K562 (cell line): Measurements from ENCODE around the gene ZP1. TPM values are rescaled to one million over a fixed set of nuclear protein-coding genes. Genes with fewer than 3 reads are reported as not detected.

ENCODE experiments used
- CHD4 ChIP-seq: fragments of 200-600 bp; sonication (generic); IDR thresholded peaks from 3 replicates; pipeline ENCODE4 v1.6.1; 2012; ENCODE audit warnings: low read depth, mild to moderate bottlenecking, mixed read lengths, low read length, inconsistent platforms; ENCODE audit not compliant: insufficient read depth, insufficient replicate concordance, poor library complexity, severe bottlenecking
- FOSL1 ChIP-seq: fragments of 200-800 bp; sonication (Bioruptor generic); conservative IDR thresholded peaks from 2 replicates; pipeline ENCODE4 v1.6.1; 2016; ENCODE audit warnings: missing genetic modification characterization, missing compliant biosample characterization
- HINFP ChIP-seq: fragments of 450-650 bp; conservative IDR thresholded peaks from 2 replicates; pipeline ENCODE4 v1.6.1; 2016; ENCODE audit warnings: missing genetic modification characterization, low read depth, mild to moderate bottlenecking, control low read depth, missing compliant biosample characterization
- HNRNPK ChIP-seq: fragments of 200-400 bp; formaldehyde crosslinking; IDR thresholded peaks from one replicate; pipeline ENCODE4 v1.6.1; 2018; ENCODE audit warnings: mild to moderate bottlenecking, low read depth, low read length; ENCODE audit not compliant: poor library complexity, severe bottlenecking
- HNRNPL ChIP-seq: fragments of 200-400 bp; formaldehyde crosslinking; IDR thresholded peaks from 2 replicates; pipeline ENCODE4 v1.6.1; 2017; ENCODE audit warnings: low read depth, mild to moderate bottlenecking, low read length
- POLR2AphosphoS5 ChIP-seq: IDR thresholded peaks from 2 replicates; pipeline ENCODE4 v1.6.1; 2011; ENCODE audit warnings: mild to moderate bottlenecking, low read depth, low read length, moderate library complexity; ENCODE audit not compliant: control insufficient read depth, insufficient read depth
- POLR2H ChIP-seq: IDR thresholded peaks from 2 replicates; pipeline ENCODE4 v1.6.1; 2016; ENCODE audit warnings: missing genetic modification characterization, low read depth, mild to moderate bottlenecking, control low read depth, missing compliant biosample characterization, moderate library complexity
- RNF219 ChIP-seq: fragments of 250-450 bp; sonication (Bioruptor Pico); IDR thresholded peaks from 2 replicates; pipeline ENCODE4 v1.5.0; 2022; ENCODE audit warnings: mild to moderate bottlenecking
- SMARCE1 ChIP-seq: fragments of 450-650 bp; IDR thresholded peaks from 2 replicates; pipeline ENCODE4 v1.7.1; 2016; ENCODE audit warnings: mild to moderate bottlenecking
- SOX6 ChIP-seq: fragments of 450-650 bp; IDR thresholded peaks from 2 replicates; pipeline ENCODE4 v1.6.1; 2014; ENCODE audit warnings: mild to moderate bottlenecking
- SREBF1 ChIP-seq: fragments of 150-350 bp; IDR thresholded peaks from 2 replicates; pipeline ENCODE4 v1.6.1; 2014; ENCODE audit warnings: antibody characterized with exemption, low read depth, low read length, borderline replicate concordance
- ZNF311 ChIP-seq: fragments of 250-450 bp; sonication (Bioruptor Pico); IDR thresholded peaks from 2 replicates; pipeline ENCODE4 v1.4.0; 2020; ENCODE audit warnings: mild to moderate bottlenecking, moderate library complexity
- ZNF609 ChIP-seq: sonication (generic); formaldehyde crosslinking; IDR thresholded peaks from 2 replicates; pipeline ENCODE4 v1.8.1; 2023; ENCODE audit warnings: missing genetic modification reagents, mild to moderate bottlenecking, borderline replicate concordance
- polyA plus RNA-seq, 8 experiments: library from polyadenylated mRNA; depleted of rRNA in 4 of 8; stranded (reverse) in 5 of 8; unstranded in 3 of 8; fragments of >200 nt; fragmentation: Nextera tagmentation in 2 of 8; fragmentation: Illumina TruSeq in 1 of 8; extraction: Ambion mirVana in 2 of 8; extraction: Trizol in 1 of 8; gene quantifications; 2 replicates each; pipeline versions ENCODE4 v1.2.1 to v1.2.3, GENCODE V29; 2011 to 2014; ENCODE audit warnings: inconsistent platforms in 1 of 8, missing spikeins in 1 of 8
- total RNA-seq, 7 experiments: library from RNA; depleted of rRNA in 6 of 7; stranded (reverse); fragments of >200 nt in 6 of 7; fragmentation: Illumina TruSeq in 2 of 7; extraction: Trizol in 2 of 7; gene quantifications; 2 replicates each; pipeline versions ENCODE4 v1.2.1 to v1.2.3, GENCODE V29; 2011 to 2021; ENCODE audit warnings: low replicate concordance in 1 of 7

The ZP1 gene
- total and polyA plus RNA-seq, 9 of the 15 experiments (the other 6 are each of a cell fraction or from before 2014, with no cell fraction given) = 0.11 to 0.15 TPM; not detected in 7

GRCh38 chr11:60854140-60854846 lies 13.0 kb upstream of the ZP1 start (continued):
- no peak for TF ChIP-seq RNF219 (CRISPR knock-in tag)
- peak; percentile 24; the same call in 1 of the 2 replicates for TF ChIP-seq POLR2AphosphoS5
- TF ChIP-seq HINFP (tag) = no peak
- TF ChIP-seq CHD4 = peak; percentile 46
- TF ChIP-seq SREBF1 = no peak
- no peak for TF ChIP-seq ZNF609 (CRISPR knock-in tag)
- no peak for TF ChIP-seq FOSL1 (tag)
- TF ChIP-seq SMARCE1 = peak; percentile 79; the same call in 1 of the 2 replicates
- TF ChIP-seq ZNF311 (CRISPR knock-in tag) = no peak
- no peak for TF ChIP-seq HNRNPL
- no peak for TF ChIP-seq POLR2H
- TF ChIP-seq HNRNPK = no peak
- TF ChIP-seq SOX6 = peak; percentile 54; the same call in 1 of the 2 replicates
